RWPE2 (cell line): Measurements from ENCODE around the gene SIX5.
"Not testable (repeated sequence)": the region's sequence is repeated elsewhere in the genome, so short reads cannot be mapped to it uniquely, and the experiment has no call there.

Experiments used
- ATAC-seq: fragments of 200-7000 bp; cut with Tn5 transposase; 3 replicates; pipeline ENCODE4 v1.9.1; 2021; ENCODE audit warnings: low read depth
- DNase-seq: peaks from one replicate; pipeline ENCODE4 v3.0.0-alpha.2; 2020; ENCODE audit warnings: low spot score
- H3K27ac ChIP-seq: fragments of 450-650 bp; 2 replicates; pipeline ENCODE4 v1.5.1; 2017; ENCODE audit warnings: mild to moderate bottlenecking; ENCODE audit not compliant: poor library complexity, severe bottlenecking
- H3K27me3 ChIP-seq: fragments of 250-450 bp; sonication (Bioruptor Pico); 2 replicates; pipeline ENCODE4 v1.5.1; 2021; ENCODE audit warnings: mild to moderate bottlenecking, moderate library complexity; ENCODE audit not compliant: insufficient read depth, poor library complexity, severe bottlenecking
- H3K36me3 ChIP-seq: fragments of 250-450 bp; sonication (Bioruptor Pico); 2 replicates; pipeline ENCODE4 v1.5.1; 2020; ENCODE audit warnings: low read depth, mild to moderate bottlenecking, moderate library complexity
- H3K4me1 ChIP-seq: fragments of 250-450 bp; sonication (Bioruptor Pico); 2 replicates; pipeline ENCODE4 v1.5.1; 2021; ENCODE audit warnings: mild to moderate bottlenecking, moderate library complexity; ENCODE audit not compliant: insufficient read depth, poor library complexity, severe bottlenecking
- H3K4me3 ChIP-seq: fragments of 250-450 bp; sonication (Bioruptor Pico); 2 replicates; pipeline ENCODE4 v1.5.1; 2021; ENCODE audit warnings: mild to moderate bottlenecking, moderate library complexity; ENCODE audit not compliant: severe bottlenecking
- H3K9me3 ChIP-seq: fragments of 250-450 bp; sonication (Bioruptor Pico); 2 replicates; pipeline ENCODE4 v1.5.1; 2021; ENCODE audit warnings: mild to moderate bottlenecking, moderate library complexity; ENCODE audit not compliant: severe bottlenecking
- TF ChIP-seq, protein P1 (sequence below): fragments of 450-650 bp; IDR thresholded peaks from one replicate; pipeline ENCODE4 v1.5.1; 2017; ENCODE audit warnings: mild to moderate bottlenecking, moderate library complexity; ENCODE audit not compliant: poor library complexity, severe bottlenecking

Gene SIX5

DNA sequence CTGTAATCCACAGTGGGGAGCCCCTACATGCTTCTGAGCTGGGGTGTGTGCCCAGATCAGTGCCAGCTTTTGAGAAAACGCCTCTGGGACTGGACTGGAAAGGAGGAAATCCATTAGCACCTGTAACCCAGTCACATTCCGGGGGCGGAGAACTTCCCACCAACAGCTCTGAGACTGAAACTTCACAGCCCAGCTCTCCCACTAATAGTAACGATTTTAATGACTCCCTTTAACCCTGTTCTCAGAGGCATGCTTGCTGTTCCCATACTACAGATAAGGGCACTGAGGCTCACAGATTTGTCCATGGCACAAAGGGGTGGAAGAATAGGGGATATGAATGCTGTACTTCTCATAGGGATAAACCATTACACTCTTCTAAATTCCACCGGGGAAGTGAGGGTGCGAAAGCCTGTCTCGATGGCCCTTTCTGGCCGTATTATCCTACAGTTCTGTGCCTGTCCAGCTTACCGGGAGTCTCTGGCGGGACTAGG lies 39.2 kb downstream of the SIX5 start:
- Histone ChIP-seq H3K27ac (peak overlapping the region; percentile 55), H3K4me1 (no peaks in the 10 kb centered on the region), H3K4me3 (peak overlapping the region; percentile 56), H3K36me3 (no peaks in the 10 kb centered on the region; the same call in 1 of the 2 replicates), H3K27me3 (no peaks in the 10 kb centered on the region), H3K9me3 (no peaks in the 10 kb centered on the region)
- TF ChIP-seq, protein P1, sequence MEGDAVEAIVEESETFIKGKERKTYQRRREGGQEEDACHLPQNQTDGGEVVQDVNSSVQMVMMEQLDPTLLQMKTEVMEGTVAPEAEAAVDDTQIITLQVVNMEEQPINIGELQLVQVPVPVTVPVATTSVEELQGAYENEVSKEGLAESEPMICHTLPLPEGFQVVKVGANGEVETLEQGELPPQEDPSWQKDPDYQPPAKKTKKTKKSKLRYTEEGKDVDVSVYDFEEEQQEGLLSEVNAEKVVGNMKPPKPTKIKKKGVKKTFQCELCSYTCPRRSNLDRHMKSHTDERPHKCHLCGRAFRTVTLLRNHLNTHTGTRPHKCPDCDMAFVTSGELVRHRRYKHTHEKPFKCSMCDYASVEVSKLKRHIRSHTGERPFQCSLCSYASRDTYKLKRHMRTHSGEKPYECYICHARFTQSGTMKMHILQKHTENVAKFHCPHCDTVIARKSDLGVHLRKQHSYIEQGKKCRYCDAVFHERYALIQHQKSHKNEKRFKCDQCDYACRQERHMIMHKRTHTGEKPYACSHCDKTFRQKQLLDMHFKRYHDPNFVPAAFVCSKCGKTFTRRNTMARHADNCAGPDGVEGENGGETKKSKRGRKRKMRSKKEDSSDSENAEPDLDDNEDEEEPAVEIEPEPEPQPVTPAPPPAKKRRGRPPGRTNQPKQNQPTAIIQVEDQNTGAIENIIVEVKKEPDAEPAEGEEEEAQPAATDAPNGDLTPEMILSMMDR: no peak
- ATAC-seq (peak; percentile 4; the same call in 1 of the 3 replicates), DNase-seq (no peak)

DNA sequence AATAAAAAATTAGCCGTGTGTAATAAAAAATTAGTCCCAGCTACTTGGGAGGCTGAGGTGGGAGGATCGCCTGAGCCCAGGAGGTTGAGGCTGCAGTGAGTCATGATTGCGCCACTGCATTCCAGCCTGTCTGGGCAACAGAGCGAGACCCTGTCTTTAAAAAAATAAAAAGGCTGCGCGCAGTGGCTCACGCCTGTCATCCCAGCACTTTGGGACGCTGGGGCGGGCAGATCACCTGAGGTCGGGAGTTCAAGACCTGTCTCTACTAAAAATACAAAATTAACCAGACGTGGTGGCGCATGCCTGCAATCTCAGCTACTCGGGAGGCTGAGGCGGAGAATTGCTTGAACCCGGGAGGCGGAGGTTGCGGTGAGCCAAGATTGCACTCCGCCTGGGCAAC lies 40.4 kb downstream of the SIX5 start:
- not testable (repeated sequence) for H3K4me3 ChIP-seq, ATAC-seq, H3K27ac ChIP-seq, H3K36me3 ChIP-seq, H3K4me1 ChIP-seq, H3K27me3 ChIP-seq, H3K9me3 ChIP-seq, DNase-seq

DNA sequence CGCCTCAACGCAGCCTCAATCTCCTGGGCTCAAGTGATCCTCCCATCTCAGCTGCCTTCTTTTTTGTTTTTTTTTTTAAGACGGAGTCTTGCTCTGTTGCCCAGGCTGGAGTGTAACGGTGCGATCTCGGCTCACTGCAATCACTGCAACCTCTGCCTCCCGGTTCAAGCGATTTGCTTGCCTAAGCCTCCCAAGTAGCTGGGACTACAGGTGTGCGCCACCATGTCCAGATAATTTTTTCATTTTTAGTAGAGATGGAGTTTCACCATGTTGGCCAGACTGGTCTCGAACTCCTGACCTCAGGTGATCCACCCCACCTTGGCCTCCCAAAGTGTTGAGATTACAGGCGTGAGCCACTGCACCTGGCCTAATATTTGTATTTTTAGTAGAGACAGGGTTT lies 49.0 kb downstream of the SIX5 start:
- H3K4me1 ChIP-seq: peaks cover 25% of the 10 kb centered on the region
- DNase-seq, H3K9me3 ChIP-seq: not testable (repeated sequence)

DNA sequence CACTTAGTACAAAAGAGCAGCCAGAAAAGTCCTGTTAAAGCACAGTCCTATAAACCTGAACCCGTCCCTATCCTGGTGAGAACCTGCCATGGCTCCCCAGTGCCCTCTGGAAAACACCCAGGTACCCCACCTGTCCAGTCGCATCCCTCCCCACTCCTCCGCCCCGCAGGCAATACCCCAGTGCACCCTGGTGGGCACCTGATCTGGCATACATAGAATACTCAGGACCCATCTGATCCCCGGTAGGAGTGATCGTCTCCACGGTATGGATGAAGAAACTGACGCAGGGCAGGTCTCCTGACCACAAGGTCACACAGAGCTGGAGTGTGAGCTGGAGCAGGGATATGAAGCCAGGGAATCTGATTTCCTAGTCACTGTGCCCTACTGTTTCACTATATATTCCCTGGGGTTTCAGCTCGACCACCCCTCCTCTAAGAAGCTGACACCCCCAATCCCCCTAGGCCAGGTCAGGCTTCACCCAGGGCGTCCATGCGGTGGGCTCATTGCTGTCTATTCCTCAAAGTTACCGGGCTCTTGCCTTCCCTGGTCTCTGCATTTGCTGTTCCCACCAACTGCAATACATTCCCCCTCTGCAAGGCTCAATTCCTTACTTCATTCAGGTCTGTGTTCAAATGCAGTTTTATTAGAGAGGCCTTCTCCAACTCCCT lies 50.9 kb downstream of the SIX5 start:
- TF ChIP-seq, protein P1: no peak
- no peak for DNase-seq
- H3K4me3 ChIP-seq: peak overlapping the region; percentile 64
- no peaks in the 10 kb centered on the region for H3K27me3 ChIP-seq
- H3K27ac ChIP-seq: peak overlapping the region; percentile 84
- H3K36me3 ChIP-seq: peaks cover 21% of the 10 kb centered on the region
- no peak for ATAC-seq
- H3K4me1 ChIP-seq: peaks cover 18% of the 10 kb centered on the region
- H3K9me3 ChIP-seq: no peaks in the 10 kb centered on the region

More for the DNA sequence above, 49.0 kb downstream of the SIX5 start:
- H3K27me3 ChIP-seq, H3K27ac ChIP-seq, ATAC-seq, H3K4me3 ChIP-seq: not testable (repeated sequence)
- H3K36me3 ChIP-seq: peaks cover 21% of the 10 kb centered on the region

DNA sequence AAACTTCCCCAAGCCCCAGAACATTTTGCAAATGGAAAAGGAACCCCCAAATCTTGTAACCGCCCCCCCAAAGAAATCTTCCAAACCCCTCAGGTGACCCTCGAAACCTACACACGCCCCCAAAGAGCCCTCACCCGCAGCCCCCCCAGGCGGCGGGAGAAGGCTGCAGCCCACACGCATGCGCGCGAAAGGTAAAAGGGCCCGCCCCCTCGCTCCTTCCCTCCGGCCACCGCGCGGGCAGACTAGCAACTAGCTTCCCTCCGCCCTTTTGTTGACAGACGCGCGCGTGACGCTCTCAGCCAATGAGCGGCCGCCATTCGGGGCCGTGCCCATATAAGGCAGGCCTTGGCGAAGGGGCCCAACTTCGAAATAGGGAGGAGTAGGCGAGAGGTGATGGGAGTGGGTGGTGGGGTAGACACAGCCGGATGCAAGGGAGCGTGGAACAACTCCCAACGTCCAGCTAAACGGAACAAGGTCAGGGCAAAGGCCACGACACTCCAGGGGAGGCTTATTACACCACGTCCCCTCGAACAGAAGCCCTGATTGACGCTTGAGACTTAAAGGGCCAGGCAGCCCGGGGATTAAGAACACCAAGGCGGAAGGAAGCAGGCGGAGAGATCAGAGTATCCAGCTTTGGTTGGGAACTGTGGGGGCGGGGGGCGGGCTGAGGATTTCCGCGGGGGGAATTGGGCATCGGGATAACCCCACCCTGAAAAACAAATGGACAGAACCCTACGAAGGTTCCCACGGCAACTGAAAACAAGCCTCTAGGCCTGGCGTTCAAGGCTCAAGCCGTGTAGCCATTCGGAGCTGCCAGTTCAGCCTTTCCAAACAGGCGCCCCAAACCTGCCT lies 51.7 kb downstream of the SIX5 start:
- Histone ChIP-seq H3K27ac (peak overlapping the region; percentile 84), H3K9me3 (no peaks in the 10 kb centered on the region), H3K4me3 (peak overlapping the region; percentile 64), H3K36me3 (peaks cover 24% of the 10 kb centered on the region), H3K4me1 (peaks cover 10% of the 10 kb centered on the region), H3K27me3 (no peaks in the 10 kb centered on the region)
- DNase-seq: peak; percentile 99
- TF ChIP-seq, protein P1: peak; percentile 13
- peak; percentile 91 for ATAC-seq
